GM12878 (cell line): ENCODE results near the gene ARL14EP. TPM values are rescaled to one million over a fixed set of nuclear protein-coding genes. Genes with fewer than 3 reads are reported as not detected.

Experiments used
- ATAC-seq: fragments of 200-7000 bp; cut with Tn5 transposase; 3 replicates; pipeline ENCODE4 v1.9.1; 2020; ENCODE audit warnings: mild to moderate bottlenecking, moderate library complexity
- BruUV-seq: library from RNA; stranded (reverse); fragments of 400-500 nt; replicated peaks from 2 replicates; lab custom pipeline; 2021; lab: Mats Ljungman, UMichigan
- CTCF ChIA-PET: fragments of 300-600 bp; sonication (Branson Sonifier 250); formaldehyde crosslinking; extraction: SDS; loops from one replicate; lab custom pipeline; 2021; ENCODE audit warnings: inconsistent platforms; lab: Yijun Ruan, JAX
- POLR2A ChIA-PET: fragments of 350-600 bp; formaldehyde crosslinking; extraction: SDS; loops from one replicate; lab custom pipeline; 2021; ENCODE audit warnings: inconsistent platforms; lab: Charles Lee
- RAD21 ChIA-PET: fragments of 300-600 bp; sonication (Branson Sonifier 250); formaldehyde crosslinking; loops from one replicate; lab custom pipeline; 2023; ENCODE audit warnings: antibody characterized with exemption; ENCODE audit not compliant: unreplicated experiment; lab: Charles Lee
- SMC1A ChIA-PET: fragments of 300-600 bp; sonication (Branson Sonifier 250); formaldehyde crosslinking; loops from one replicate; lab custom pipeline; 2023; ENCODE audit not compliant: unreplicated experiment, uncharacterized antibody; lab: Charles Lee
- DNase-seq: peaks from one replicate; pipeline ENCODE4 v3.0.0-alpha.2; 2011; ENCODE audit warnings: low read depth, low spot score
- FAIRE-seq: peaks from 3 replicates; lab custom pipeline; 2011; peaks lifted over from hg19 to GRCh38; lab: Jason Lieb, UNC
- H2AFZ ChIP-seq: 2 replicates; pipeline ENCODE4 v1.6.0; 2011; ENCODE audit warnings: low read depth, low read length, control low read depth; ENCODE audit not compliant: control insufficient read depth
- H3K27ac ChIP-seq: 2 replicates; pipeline ENCODE4 v1.5.1; 2011; ENCODE audit warnings: control low read depth; ENCODE audit not compliant: control insufficient read depth, insufficient read depth
- H3K27me3 ChIP-seq, 2 experiments: replicated peaks in 1 of 2; 2 replicates each; pipeline versions ENCODE4 v1.6.0 to v1.6.1; 2011; ENCODE audit warnings: low read length in 1 of 2; ENCODE audit not compliant: control insufficient read depth in 2 of 2, insufficient read depth in 2 of 2
- H3K36me3 ChIP-seq, 2 experiments: 2 replicates each; pipeline ENCODE4 v1.5.1; 2011; ENCODE audit warnings: low read length in 1 of 2; ENCODE audit not compliant: control insufficient read depth in 2 of 2, insufficient read depth in 2 of 2
- H3K4me1 ChIP-seq: 2 replicates; pipeline ENCODE4 v1.6.1; 2011; ENCODE audit warnings: mild to moderate bottlenecking, low read length, moderate library complexity, mixed read lengths; ENCODE audit not compliant: control insufficient read depth, insufficient read depth
- H3K4me2 ChIP-seq: 2 replicates; pipeline ENCODE4 v1.6.0; 2011; ENCODE audit warnings: control low read depth; ENCODE audit not compliant: control insufficient read depth, insufficient read depth
- H3K4me3 ChIP-seq: fragments of 200-600 bp; sonication (generic); 2 replicates; pipeline ENCODE4 v1.5.1; 2016
- H3K79me2 ChIP-seq: 2 replicates; pipeline ENCODE4 v1.6.0; 2011; ENCODE audit warnings: low read length; ENCODE audit not compliant: control insufficient read depth, insufficient read depth
- H3K9ac ChIP-seq: 2 replicates; pipeline ENCODE4 v1.8.0; 2011; ENCODE audit warnings: low read length, control low read depth, mixed read lengths; ENCODE audit not compliant: control insufficient read depth, insufficient read depth
- H3K9me3 ChIP-seq: replicated peaks from 3 replicates; pipeline ENCODE4 v1.5.1; 2011; ENCODE audit warnings: mild to moderate bottlenecking, low read length; ENCODE audit not compliant: control insufficient read depth, insufficient read depth
- H4K20me1 ChIP-seq: 2 replicates; pipeline ENCODE4 v1.6.0; 2011; ENCODE audit not compliant: control insufficient read depth, insufficient read depth
- CTCF ChIP-seq, 3 experiments: IDR thresholded peaks in 2 of 3; conservative IDR thresholded peaks in 1 of 3; 2 replicates each; pipeline ENCODE4 v1.5.1; 2011; ENCODE audit warnings: low read depth in 3 of 3, low read length in 3 of 3, mild to moderate bottlenecking in 3 of 3, control low read depth in 2 of 3, moderate library complexity in 2 of 3, inconsistent platforms in 1 of 3, mixed read lengths in 1 of 3; ENCODE audit not compliant: control insufficient read depth in 2 of 3, insufficient read depth in 1 of 3; ENCODE audit errors: extremely low read depth in 1 of 3
- FOS ChIP-seq: IDR thresholded peaks from 3 replicates; pipeline ENCODE4 v1.6.1; 2011; ENCODE audit warnings: borderline replicate concordance; ENCODE audit not compliant: insufficient read length; ENCODE audit errors: extremely low read depth
- HCFC1 ChIP-seq: fragments of 150-350 bp; IDR thresholded peaks from 2 replicates; pipeline ENCODE4 v1.6.1; 2014; ENCODE audit warnings: low read length
- HDGF ChIP-seq: fragments of 450-650 bp; IDR thresholded peaks from 2 replicates; pipeline ENCODE4 v1.6.1; 2016; ENCODE audit warnings: antibody characterized with exemption
- POLR2AphosphoS5 ChIP-seq: IDR thresholded peaks from 2 replicates; pipeline ENCODE4 v1.6.1; 2011; ENCODE audit warnings: mild to moderate bottlenecking, low read length, inconsistent platforms
- SMC3 ChIP-seq: IDR thresholded peaks from 2 replicates; pipeline ENCODE4 v1.6.1; 2011; ENCODE audit warnings: low read length, improper control_type of control experiment, borderline replicate concordance
- SPI1 ChIP-seq: IDR thresholded peaks from 2 replicates; pipeline ENCODE4 v1.6.1; 2011; ENCODE audit warnings: low read depth, mild to moderate bottlenecking, low read length, moderate library complexity, borderline replicate concordance; ENCODE audit not compliant: insufficient read depth
- WRNIP1 ChIP-seq: IDR thresholded peaks from 2 replicates; pipeline ENCODE4 v1.6.1; 2011; ENCODE audit warnings: low read depth, low read length, improper control_type of control experiment, borderline replicate concordance
- ZSCAN29 ChIP-seq: fragments of 450-650 bp; IDR thresholded peaks from 2 replicates; pipeline ENCODE4 v1.6.1; 2017; ENCODE audit warnings: mild to moderate bottlenecking, moderate library complexity
- WGBS: methylation state at CpG from one replicate; pipeline ENCODE4 v1.1.6; 2016; ENCODE audit warnings: low lambda C conversion rate; ENCODE audit not compliant: insufficient replicate concordance, insufficient coverage; ENCODE audit errors: missing lambda C conversion rate; 5-methylcytosine and 5-hydroxymethylcytosine counted together
- in situ Hi-C: fragments of 300-500 bp; cut with MboI; formaldehyde crosslinking; loops from 9 replicates; pipeline ENCODE4 v1.14.3; 2018; ENCODE audit warnings: mixed read lengths
- intact Hi-C: fragments of 100-400 bp; cut with micrococcal nuclease; formaldehyde crosslinking; loops from one replicate; pipeline ENCODE4 v1.14.2; 2022; ENCODE audit not compliant: unreplicated experiment
- polyA plus RNA-seq, 11 experiments: library from polyadenylated mRNA; depleted of rRNA in 4 of 11; unstranded in 6 of 11; stranded (reverse) in 5 of 11; fragments of >200 nt; fragmentation: Nextera tagmentation in 4 of 11; fragmentation: Illumina TruSeq in 1 of 11; extraction: Ambion mirVana in 4 of 11; extraction: Trizol in 1 of 11; gene quantifications; 1 replicate in 1 of 11; 2 replicates in 10 of 11; pipeline versions ENCODE4 v1.2.1 to v1.2.3, GENCODE V29; 2011 to 2016; ENCODE audit warnings: inconsistent platforms in 2 of 11, missing spikeins in 2 of 11, low read depth in 1 of 11
- total RNA-seq, 4 experiments: library from RNA; depleted of rRNA in 3 of 4; stranded (reverse); fragments of >200 nt in 3 of 4; fragmentation: Illumina TruSeq in 1 of 4; extraction: Trizol in 1 of 4; gene quantifications; 2 replicates each; pipeline versions ENCODE4 v1.2.1 to v1.2.3, GENCODE V29; 2013 to 2021

The ARL14EP gene
- total and polyA plus RNA-seq, 10 of the 15 experiments (the other 5 are each of a cell fraction or from before 2014, with no cell fraction given): 18.1 to 59.8 (median 42.8) TPM

DNA sequence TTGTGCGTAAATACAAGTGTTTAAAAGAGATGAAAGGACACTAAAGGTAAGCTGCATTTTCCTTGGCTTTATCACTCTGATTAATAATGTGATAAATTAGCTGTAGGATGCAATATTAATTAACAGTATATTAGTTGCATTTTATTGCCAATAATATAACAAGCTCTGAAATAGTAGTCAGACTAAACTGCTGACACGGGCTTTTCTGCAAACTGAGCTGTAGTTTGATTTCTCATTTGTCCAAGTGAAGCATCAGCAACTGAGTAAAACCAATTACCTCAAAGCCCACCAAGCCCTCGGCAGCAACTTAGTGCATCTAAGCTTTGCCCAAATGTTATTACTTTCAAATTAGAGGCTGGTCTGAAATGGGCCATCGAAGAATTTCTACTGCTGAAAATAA, 33.5 kb downstream of the ARL14EP start (continued):
- TF ChIP-seq SMC3 (no peak), CTCF (IDR thresholded peaks at IDR 0.05 in 2 of 3, conservative IDR thresholded peaks at IDR 0.05 in 1 of 3; ENCODE audit: control insufficient read depth in 2 of 3, extremely low read depth in 1 of 3, insufficient read depth in 1 of 3, low read depth in 3 of 3, low read length in 3 of 3) (no peak), ZSCAN29 (no peak), SPI1 (no peak), FOS (no peak)

GRCh38 chr11:30357872-30358271, 35.0 kb downstream of the ARL14EP start:
- H3K27me3 ChIP-seq: no peaks in the 10 kb centered on the region; a peak in 1 of 4 replicates
- DNase-seq (no peak), ATAC-seq (no peak), FAIRE-seq (no peak)
- CTCF ChIA-PET: no interaction called here
- H3K4me1 ChIP-seq: no peaks in the 10 kb centered on the region
- H3K4me3 ChIP-seq: no peak overlapping the region
- RAD21 ChIA-PET: no interaction called here
- no peaks in the 10 kb centered on the region for H4K20me1 ChIP-seq
- BruUV-seq: no TSS peak
- in situ Hi-C loops (no loop called here), intact Hi-C loops (no loop called here)
- POLR2A ChIA-PET: interaction anchor here (1.0 kb wide), 1 partner anchor 94 kb away, joined by 3 read pairs; no protein-coding TSS in a partner anchor
- TF ChIP-seq HCFC1: no peak
- no peak for TF ChIP-seq WRNIP1
- no peak for TF ChIP-seq POLR2AphosphoS5
- TF ChIP-seq HDGF: no peak
- no peak overlapping the region for H3K9ac ChIP-seq
- 0% methylated on average over 1 of the region's 1 CpG for WGBS
- no peaks in the 10 kb centered on the region for H3K36me3 ChIP-seq
- no peak overlapping the region for H3K4me2 ChIP-seq
- no peak overlapping the region for H2AFZ ChIP-seq
- no peaks in the 10 kb centered on the region for H3K9me3 ChIP-seq
- H3K79me2 ChIP-seq: no peaks in the 10 kb centered on the region
- SMC1A ChIA-PET: no interaction called here
- no peak overlapping the region for H3K27ac ChIP-seq
